GM23248 (cell line): ENCODE results near the gene ILK.

Experiments
- EZH2 ChIP-seq: fragments of 200-600 bp; sonication (generic); IDR thresholded peaks from 2 replicates; pipeline ENCODE4 v1.6.1; 2018; ENCODE audit warnings: antibody characterized with exemption, mild to moderate bottlenecking; ENCODE audit not compliant: insufficient read depth, poor library complexity, severe bottlenecking
- EZH2phosphoT487 ChIP-seq: fragments of 200-600 bp; sonication (generic); IDR thresholded peaks from 2 replicates; pipeline ENCODE4 v1.6.1; 2018; ENCODE audit warnings: antibody characterized with exemption, moderate library complexity, mild to moderate bottlenecking, low read depth; ENCODE audit not compliant: insufficient read depth

- TF ChIP-seq EZH2phosphoT487 (no peak), EZH2 (no peak)
Observed at GRCh38 chr11:6615882-6616585, 12.5 kb downstream of the ILK start.
